Lower leg skin (tissue), 4 donors: ENCODE data around the gene ANKS6. TPM values are rescaled to one million over a fixed set of nuclear protein-coding genes. Genes with fewer than 3 reads are reported as not detected.

Experiments
- DNase-seq, 2 donors: peaks; one replicate each; pipeline ENCODE4 v3.0.0-alpha.2; 2019; ENCODE audit warnings: low spot score in 2 of 2
- H3K4me3 ChIP-seq: fragments of 200-600 bp; sonication (generic); 2 replicates; pipeline ENCODE4 v1.5.1; 2017; ENCODE audit warnings: mild to moderate bottlenecking, low read depth; ENCODE audit not compliant: poor library complexity, severe bottlenecking
- CTCF ChIP-seq, 3 donors: fragments of 450-650 bp; IDR thresholded peaks; one replicate each; pipeline ENCODE4 v1.5.1; 2016; ENCODE audit warnings: antibody characterized with exemption in 3 of 3, mild to moderate bottlenecking in 3 of 3, moderate library complexity in 2 of 3
- POLR2A ChIP-seq, 2 donors: fragments of 450-650 bp; IDR thresholded peaks; one replicate each; pipeline ENCODE4 v1.6.1; 2016 to 2017; ENCODE audit warnings: antibody characterized with exemption in 2 of 2, mild to moderate bottlenecking in 1 of 2, moderate library complexity in 1 of 2
- WGBS, 2 donors: methylation state at CpG; one replicate each; pipeline ENCODE4 v1.1.5; 2018; 5-methylcytosine and 5-hydroxymethylcytosine counted together
- intact Hi-C: fragments of 100-400 bp; cut with DNase I; formaldehyde crosslinking; loops from one replicate; pipeline ENCODE4 v1.15.0; 2023; ENCODE audit warnings: low total_unique reads
- total RNA-seq, 4 donors: library from RNA; depleted of rRNA; stranded (reverse); fragments of >200 nt; gene quantifications; one replicate each; pipeline ENCODE4 v1.1.0, GENCODE V29; 2016

Gene ANKS6
- total RNA-seq, 4 donors from 2014 or later: 11.3 to 28.0 (median 19.1) TPM

DNA sequence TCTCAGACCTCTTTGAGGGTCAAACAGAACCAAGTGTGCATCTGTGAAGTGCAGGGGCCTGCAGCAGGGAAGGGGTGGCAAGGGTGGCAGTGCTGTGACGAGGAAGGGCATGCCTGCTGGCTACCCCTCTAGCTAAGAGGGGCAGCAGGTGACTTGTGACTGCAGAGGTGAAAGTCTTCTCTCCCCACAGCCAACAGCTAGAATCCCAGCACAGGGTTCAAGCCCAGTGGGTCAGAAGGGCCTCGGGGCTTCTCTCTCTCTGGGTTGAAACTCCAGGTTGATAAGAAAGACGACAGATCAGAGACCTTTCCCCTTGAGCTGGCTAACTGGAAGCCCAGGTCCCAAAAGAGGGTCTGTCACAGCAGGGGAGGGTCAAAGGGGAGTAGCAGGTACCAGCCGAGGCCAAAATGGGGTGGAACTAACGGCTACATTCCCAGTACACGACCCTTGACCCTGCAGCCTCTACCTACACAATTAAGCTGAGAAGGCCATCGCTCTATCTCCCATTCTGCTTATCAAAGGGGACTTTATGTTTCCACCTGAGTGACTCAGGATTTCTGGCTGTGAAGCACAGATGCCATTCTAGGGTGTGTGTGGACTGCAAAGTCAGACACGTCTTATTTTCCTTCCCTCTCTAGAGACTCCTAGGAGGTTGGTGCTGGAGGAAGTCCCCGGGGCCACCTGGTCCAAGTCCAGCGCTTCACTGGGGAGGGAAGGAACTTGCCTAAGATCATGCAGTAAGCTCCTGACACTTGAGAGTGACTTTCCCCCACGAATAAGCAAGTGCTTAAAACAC lies 14.6 kb downstream of the ANKS6 start:
- intact Hi-C loops: loop anchor here (10.0 kb wide), 1 partner anchor 467 kb away; no protein-coding TSS in a partner anchor
- WGBS, 2 donors: 48 to 75% methylated on average over 11 of the region's 11 CpGs
- DNase-seq: peak in 1 of 2 donors; percentile 71
- TF ChIP-seq CTCF (IDR thresholded peaks at IDR 0.05): no peak
- no peak for TF ChIP-seq POLR2A (IDR thresholded peaks at IDR 0.05)
- H3K4me3 ChIP-seq: no peak overlapping the region

DNA sequence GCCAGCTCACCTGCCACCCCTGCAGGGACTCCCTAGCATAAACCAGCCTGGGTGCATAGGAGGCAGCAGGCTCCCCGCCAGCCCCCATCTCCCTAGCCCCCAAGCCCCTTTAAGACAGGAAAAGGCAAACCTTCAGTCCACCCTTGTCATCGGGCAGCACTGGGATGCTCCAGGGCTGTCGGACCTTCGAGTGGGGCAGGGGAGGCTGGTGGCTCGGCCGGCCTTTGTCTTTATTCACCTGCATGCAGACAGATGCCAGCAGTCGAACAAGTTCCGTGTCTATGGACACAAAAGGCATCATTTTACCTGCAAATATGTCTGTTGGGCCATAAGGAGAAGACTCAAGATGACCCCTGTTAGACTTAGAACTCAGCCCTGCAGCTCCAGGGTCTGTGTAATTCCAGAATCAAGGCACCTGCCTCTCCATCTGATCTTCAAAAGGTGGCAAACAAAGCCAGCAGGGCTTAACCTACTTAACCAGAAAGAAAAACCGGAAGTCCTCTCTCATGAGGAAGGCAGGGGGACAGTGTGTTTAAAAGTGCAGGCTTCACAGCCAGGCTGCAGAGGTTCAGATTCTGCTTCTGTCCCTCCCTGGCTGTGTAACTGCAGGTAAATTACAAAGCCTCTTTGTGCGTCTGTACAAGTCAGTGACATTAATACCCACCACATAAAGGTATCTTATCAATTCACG lies 16.2 kb downstream of the ANKS6 start:
- TF ChIP-seq POLR2A (IDR thresholded peaks at IDR 0.05) (no peak), CTCF (IDR thresholded peaks at IDR 0.05) (no peak)
- intact Hi-C loops: loop anchor here (10.0 kb wide), 1 partner anchor 465 kb away; no protein-coding TSS in a partner anchor
- WGBS, 2 donors: 95 to 97% methylated on average over 11 of the region's 11 CpGs
- H3K4me3 ChIP-seq: no peak overlapping the region
- DNase-seq: no peak

DNA sequence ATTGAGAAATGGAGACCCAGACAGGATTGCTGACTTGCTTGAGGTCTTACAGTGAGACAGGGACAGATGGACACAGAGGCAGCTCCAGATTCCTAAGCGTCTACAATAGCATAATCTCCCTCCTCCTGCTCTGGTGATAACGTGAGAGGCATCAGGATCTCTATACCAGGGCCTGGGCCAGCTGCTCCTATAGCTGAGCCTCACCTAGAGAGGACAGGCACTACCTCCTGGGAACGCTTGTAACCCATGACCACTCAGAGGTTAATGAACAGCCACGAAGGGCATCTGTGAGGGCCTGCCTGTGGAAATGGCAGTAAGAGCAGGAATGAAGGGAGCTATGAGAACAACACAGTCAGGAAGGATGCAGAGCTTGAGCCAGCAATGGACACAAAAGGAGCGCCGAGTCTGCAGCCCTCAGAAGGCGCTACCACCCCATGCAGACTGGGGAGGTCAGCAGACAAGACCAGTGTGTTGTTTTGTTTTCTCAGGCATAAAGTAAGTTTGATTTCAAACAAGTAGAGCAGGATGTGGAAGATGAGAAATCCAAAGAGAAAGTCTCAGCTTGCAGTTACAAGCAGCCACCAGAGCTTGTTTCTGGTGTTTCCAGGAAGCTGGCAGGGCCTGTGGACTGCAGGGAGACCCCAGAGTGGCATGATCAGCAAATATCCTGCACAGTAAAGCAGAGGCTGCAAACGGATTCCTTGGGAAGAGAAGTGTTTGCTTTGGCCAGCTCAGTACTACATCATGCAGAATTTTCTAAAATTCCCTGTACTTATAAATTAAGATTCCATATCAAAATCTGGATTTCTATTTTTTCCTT lies 17.4 kb downstream of the ANKS6 start:
- intact Hi-C loops: no loop called here
- TF ChIP-seq CTCF (IDR thresholded peaks at IDR 0.05) (no peak), POLR2A (IDR thresholded peaks at IDR 0.05) (no peak)
- DNase-seq: no peak
- WGBS, 2 donors: 88 to 89% methylated on average over 8 of the region's 8 CpGs
- H3K4me3 ChIP-seq: no peak overlapping the region

DNA sequence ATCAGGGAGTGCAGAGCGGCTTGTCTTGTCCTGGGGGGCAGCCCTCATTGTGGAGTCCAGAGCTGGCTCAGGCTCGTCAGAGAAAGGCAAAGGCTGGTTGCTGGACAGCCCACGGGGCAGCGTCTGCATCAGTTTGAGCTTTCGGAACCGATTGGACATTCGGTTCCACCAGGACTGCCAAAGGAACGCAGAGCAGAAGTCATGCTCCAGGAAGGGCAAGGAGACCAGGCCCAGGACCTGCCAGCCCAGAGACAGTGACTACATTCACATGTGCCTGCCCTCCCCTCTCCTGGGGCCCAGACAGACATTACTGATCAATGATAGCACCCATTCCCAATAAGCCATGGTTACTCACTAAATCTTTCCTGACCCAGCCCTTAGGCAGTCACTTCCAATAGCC lies 18.1 kb downstream of the ANKS6 start:
- intact Hi-C loops: no loop called here
- TF ChIP-seq POLR2A (IDR thresholded peaks at IDR 0.05): no peak
- no peak for TF ChIP-seq CTCF (IDR thresholded peaks at IDR 0.05)
- DNase-seq: no peak
- WGBS, 2 donors: 92 to 98% methylated on average over 6 to 8 of the region's 8 CpGs
- no peak overlapping the region for H3K4me3 ChIP-seq

DNA sequence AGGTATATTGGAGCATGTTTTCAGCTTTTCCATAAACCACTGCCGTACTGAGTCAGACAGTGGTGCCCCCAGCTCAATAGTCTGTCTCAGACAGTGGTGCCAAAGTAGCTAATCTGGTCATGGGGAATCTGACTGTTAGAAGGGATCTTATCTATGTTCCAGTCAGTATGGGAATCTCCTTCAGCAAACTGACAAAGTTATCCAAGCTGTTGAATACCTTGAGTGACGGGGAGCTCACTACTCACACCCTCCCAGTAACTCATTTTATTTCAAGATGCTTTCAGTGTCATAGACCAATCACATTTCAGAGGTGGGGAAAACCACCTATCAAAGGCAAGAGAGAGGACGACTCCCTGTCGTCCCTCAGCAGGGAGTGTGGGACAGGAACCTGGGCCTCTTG lies 18.7 kb downstream of the ANKS6 start:
- no peak overlapping the region for H3K4me3 ChIP-seq
- intact Hi-C loops: no loop called here
- WGBS, 2 donors: 94 to 97% methylated on average over 4 of the region's 4 CpGs
- no peak for DNase-seq
- no peak for TF ChIP-seq POLR2A (IDR thresholded peaks at IDR 0.05)
- TF ChIP-seq CTCF (IDR thresholded peaks at IDR 0.05): no peak
